HCT116 (cell line): Measurements from ENCODE around the gene CHKA. TPM values are rescaled to one million over a fixed set of nuclear protein-coding genes. Genes with fewer than 3 reads are reported as not detected.

Experiments used
- ATAC-seq: fragments of 200-7000 bp; cut with Tn5 transposase; 2 replicates; pipeline ENCODE4 v1.9.1; 2020; ENCODE audit warnings: mild to moderate bottlenecking, moderate library complexity
- BruUV-seq: library from RNA; stranded (reverse); fragments of 400-500 nt; replicated peaks from 2 replicates; lab custom pipeline; 2021; lab: Mats Ljungman, UMichigan
- CTCF ChIA-PET: fragments of 300-600 bp; sonication (Branson Sonifier 250); formaldehyde crosslinking; loops from one replicate; lab custom pipeline; 2021; ENCODE audit warnings: antibody characterized with exemption; lab: Charles Lee
- POLR2A ChIA-PET: fragments of 300-600, 350-600 bp; sonication (Branson Sonifier 250); formaldehyde crosslinking; loops from one replicate; lab custom pipeline; 2021; ENCODE audit warnings: antibody characterized with exemption; lab: Charles Lee
- RAD21 ChIA-PET, 2 experiments: fragments of 300-600 bp; sonication (Branson Sonifier 250); formaldehyde crosslinking; loops; one replicate each; lab custom pipeline; 2023; ENCODE audit warnings: low total read pairs in 2 of 2; ENCODE audit not compliant: uncharacterized antibody in 2 of 2, unreplicated experiment in 2 of 2, low non-redundant PET in 1 of 2; lab: Charles Lee
- DNase-seq: peaks from one replicate; pipeline ENCODE4 v3.0.0-alpha.2; 2010; ENCODE audit warnings: low read depth, low spot score
- H2AFZ ChIP-seq: fragments of 200-600 bp; shearing (Covaris generic), sonication (generic); 2 replicates; pipeline ENCODE4 v1.6.1; 2017; ENCODE audit warnings: low read depth, mixed run types, mixed read lengths, antibody characterized with exemption, low read length; ENCODE audit not compliant: poor library complexity, severe bottlenecking
- H3K27ac ChIP-seq: 2 replicates; pipeline ENCODE4 v1.5.1; 2012; ENCODE audit warnings: low read depth, low read length
- H3K27me3 ChIP-seq: fragments of 200-600 bp; sonication (generic); 2 replicates; pipeline ENCODE4 v1.6.1; 2016; ENCODE audit warnings: mixed run types, low read length, mixed read lengths; ENCODE audit not compliant: insufficient read depth
- H3K36me3 ChIP-seq, 2 experiments: fragments of 200-500 bp in 1 of 2; fragments of 200-600 bp in 1 of 2; sonication (Bioruptor generic) in 1 of 2; sonication (generic) in 1 of 2; 2 replicates each; pipeline versions ENCODE4 v1.5.1 to v1.6.1; 2014 to 2016; ENCODE audit warnings: low read length in 2 of 2, inconsistent platforms in 1 of 2, mixed read lengths in 1 of 2, mixed run types in 1 of 2; ENCODE audit not compliant: insufficient read depth in 2 of 2, control insufficient read depth in 1 of 2
- H3K4me1 ChIP-seq, 2 experiments: fragments of 200-600 bp in 1 of 2; sonication (generic) in 1 of 2; 2 replicates each; pipeline versions ENCODE4 v1.5.1 to v1.6.1; 2012 to 2017; ENCODE audit warnings: low read length in 2 of 2, inconsistent platforms in 1 of 2, mild to moderate bottlenecking in 1 of 2, mixed read lengths in 1 of 2, mixed run types in 1 of 2, moderate library complexity in 1 of 2; ENCODE audit not compliant: insufficient read depth in 2 of 2, control insufficient read depth in 1 of 2
- H3K4me2 ChIP-seq: fragments of 200-600 bp; sonication (generic); 2 replicates; pipeline ENCODE4 v1.6.1; 2017; ENCODE audit warnings: mixed run types, low read length, mixed read lengths
- H3K4me3 ChIP-seq, 2 experiments: fragments of 200-600 bp in 1 of 2; sonication (generic) in 1 of 2; replicated peaks in 1 of 2; 2 replicates each; pipeline ENCODE4 v1.5.1; 2011 to 2016; ENCODE audit warnings: low read length in 2 of 2, control low read depth in 1 of 2, low read depth in 1 of 2, mild to moderate bottlenecking in 1 of 2, mixed read lengths in 1 of 2, mixed run types in 1 of 2
- H3K79me2 ChIP-seq: fragments of 200-600 bp; sonication (generic); 2 replicates; pipeline ENCODE4 v1.6.1; 2017; ENCODE audit warnings: mild to moderate bottlenecking, mixed run types, low read length, moderate library complexity, mixed read lengths; ENCODE audit not compliant: insufficient read depth
- H3K9ac ChIP-seq: fragments of 200-600 bp; sonication (generic); 2 replicates; pipeline ENCODE4 v1.6.1; 2016; ENCODE audit warnings: low read length, mixed read lengths
- H3K9me2 ChIP-seq: fragments of 200-600 bp; sonication (generic), shearing (Covaris generic); 2 replicates; pipeline ENCODE4 v1.6.1; 2017; ENCODE audit warnings: mixed run types, mild to moderate bottlenecking, moderate library complexity; ENCODE audit not compliant: insufficient read depth
- H3K9me3 ChIP-seq, 2 experiments: fragments of 200-500 bp in 1 of 2; fragments of 200-600 bp in 1 of 2; sonication (Bioruptor generic) in 1 of 2; sonication (generic) in 1 of 2; 2 replicates each; pipeline ENCODE4 v1.6.1; 2014 to 2017; ENCODE audit warnings: low read length in 2 of 2, mixed read lengths in 2 of 2, inconsistent platforms in 1 of 2, low read depth in 1 of 2, mild to moderate bottlenecking in 1 of 2, mixed run types in 1 of 2, moderate library complexity in 1 of 2; ENCODE audit not compliant: control insufficient read depth in 1 of 2, insufficient read depth in 1 of 2
- H4K20me1 ChIP-seq: fragments of 200-600 bp; sonication (generic), shearing (Covaris generic); 2 replicates; pipeline ENCODE4 v1.6.1; 2017; ENCODE audit warnings: mixed run types, mild to moderate bottlenecking, moderate library complexity; ENCODE audit not compliant: insufficient read depth
- ATF3 ChIP-seq: IDR thresholded peaks from 2 replicates; pipeline ENCODE4 v1.6.1; 2012
- CBX3 ChIP-seq: IDR thresholded peaks from 2 replicates; pipeline ENCODE4 v1.6.1; 2012; ENCODE audit warnings: low read depth
- CTCF ChIP-seq, 3 experiments: fragments of 200-600 bp in 1 of 3; sonication (generic) in 1 of 3; IDR thresholded peaks in 2 of 3; conservative IDR thresholded peaks in 1 of 3; 2 replicates each; pipeline ENCODE4 v1.5.1; 2012 to 2017; ENCODE audit warnings: low read depth in 2 of 3, low read length in 2 of 3, antibody characterized with exemption in 1 of 3, borderline replicate concordance in 1 of 3, control low read depth in 1 of 3, mild to moderate bottlenecking in 1 of 3, mixed read lengths in 1 of 3, mixed run types in 1 of 3, moderate library complexity in 1 of 3; ENCODE audit not compliant: insufficient read depth in 1 of 3
- EGR1 ChIP-seq: IDR thresholded peaks from 2 replicates; pipeline ENCODE4 v1.6.1; 2012; ENCODE audit warnings: low read depth
- EZH2 ChIP-seq: fragments of 200-600 bp; sonication (generic); IDR thresholded peaks from 2 replicates; pipeline ENCODE4 v1.6.1; 2017; ENCODE audit warnings: antibody characterized with exemption, mixed run types
- EZH2phosphoT487 ChIP-seq: fragments of 200-600 bp; IDR thresholded peaks from 2 replicates; pipeline ENCODE4 v1.6.1; 2018; ENCODE audit warnings: antibody characterized with exemption, borderline replicate concordance
- POLR2AphosphoS5 ChIP-seq: IDR thresholded peaks from 2 replicates; pipeline ENCODE4 v1.6.1; 2011; ENCODE audit warnings: mild to moderate bottlenecking, low read depth, low read length, moderate library complexity
- RAD21 ChIP-seq: IDR thresholded peaks from 2 replicates; pipeline ENCODE4 v1.6.1; 2012; ENCODE audit warnings: low read depth, mild to moderate bottlenecking
- REST ChIP-seq: IDR thresholded peaks from 2 replicates; pipeline ENCODE4 v1.6.1; 2012; ENCODE audit warnings: low read depth
- SIN3A ChIP-seq: IDR thresholded peaks from 2 replicates; pipeline ENCODE4 v1.6.1; 2012; ENCODE audit warnings: low read depth
- TCF7L2 ChIP-seq: IDR thresholded peaks from 2 replicates; pipeline ENCODE4 v1.7.0; 2011; ENCODE audit warnings: borderline replicate concordance, inconsistent platforms; ENCODE audit not compliant: insufficient read depth, insufficient read length; ENCODE audit errors: extremely low read depth
- ZBTB33 ChIP-seq: IDR thresholded peaks from 2 replicates; pipeline ENCODE4 v1.6.1; 2011; ENCODE audit warnings: mild to moderate bottlenecking, low read length, moderate library complexity; ENCODE audit not compliant: insufficient replicate concordance; ENCODE audit errors: extremely low read depth
- intact Hi-C: fragments of 100-400 bp; cut with micrococcal nuclease; formaldehyde crosslinking; loops from 2 replicates; pipeline ENCODE4 v1.10.0; 2022
- total RNA-seq: library from RNA; stranded (reverse); gene quantifications from one replicate; pipeline ENCODE4 v1.2.1, GENCODE V29; 2021; ENCODE audit not compliant: unreplicated experiment

The CHKA gene
- total RNA-seq, 1 experiment from 2014 or later: 33.1 TPM

GRCh38 chr11:68031144-68031464, 90.1 kb downstream of the CHKA start:
- Histone ChIP-seq H4K20me1 (no peaks in the 10 kb centered on the region), H3K9ac (peak overlapping the region; percentile 94), H3K4me1 (peaks cover 37 to 53% of the 10 kb centered on the region in 2 experiments), H3K27ac (peak overlapping the region; percentile 81), H3K4me3 (peak overlapping the region; percentile 86 to 97), H3K36me3 (peaks cover 4 to 20% of the 10 kb centered on the region in 2 experiments; a peak in 2 of 4 replicates), H3K4me2 (peak overlapping the region; percentile 84), H3K9me2 (no peaks in the 10 kb centered on the region), H3K79me2 (peaks cover 33% of the 10 kb centered on the region), H3K27me3 (no peaks in the 10 kb centered on the region), H2AFZ (no peak overlapping the region)
- POLR2A ChIA-PET: interaction anchor here (1.4 kb wide), 1 partner anchor 17 kb away, joined by 3 read pairs; no protein-coding TSS in a partner anchor
- RAD21 ChIA-PET: no interaction called here
- CTCF ChIA-PET: no interaction called here
- ATAC-seq: no peak
- BruUV-seq: no TSS peak
- intact Hi-C loops: loop anchor here (10.0 kb wide), 1 partner anchor 94 kb away; the partner anchor contains the start of gene CHKA
- TF ChIP-seq ZBTB33: no peak
- TF ChIP-seq REST: no peak
- no peak for TF ChIP-seq EZH2
- TF ChIP-seq CBX3: no peak
- no peak for TF ChIP-seq CTCF (IDR thresholded peaks at IDR 0.05 in 2 of 3, conservative IDR thresholded peaks at IDR 0.05 in 1 of 3; ENCODE audit: borderline replicate concordance in 1 of 3, insufficient read depth in 1 of 3, low read depth in 2 of 3, low read length in 2 of 3)
- no peak for TF ChIP-seq EGR1
- no peak for TF ChIP-seq ATF3
- TF ChIP-seq EZH2phosphoT487: no peak
- TF ChIP-seq POLR2AphosphoS5: no peak
- no peak for TF ChIP-seq RAD21
- TF ChIP-seq SIN3A: no peak
- TF ChIP-seq TCF7L2: no peak
- TF ChIP-seq, all 23 proteins: peak for 0
- DNase-seq: no peak
- peaks cover 0 to 5% of the 10 kb centered on the region in 2 experiments; a peak in 1 of 4 replicates for H3K9me3 ChIP-seq
